K562 (cell line): Measurements from ENCODE around the gene ANXA3. TPM values are rescaled to one million over a fixed set of nuclear protein-coding genes. Genes with fewer than 3 reads are reported as not detected.

Experiments used
- AFF4 ChIP-seq: sonication (generic); formaldehyde crosslinking; IDR thresholded peaks from 2 replicates; pipeline ENCODE4 v1.8.0; 2023; ENCODE audit warnings: mild to moderate bottlenecking, missing genetic modification reagents
- BRD4 ChIP-seq: fragments of 200-600 bp; sonication (generic); IDR thresholded peaks from 2 replicates; pipeline ENCODE4 v1.6.1; 2017; ENCODE audit warnings: inconsistent platforms
- CEBPB ChIP-seq: fragments of 450-650 bp; IDR thresholded peaks from 2 replicates; pipeline ENCODE4 v1.6.1; 2016; ENCODE audit warnings: missing genetic modification characterization, missing compliant biosample characterization
- CEBPZ ChIP-seq: fragments of 150-350 bp; IDR thresholded peaks from 2 replicates; pipeline ENCODE4 v1.6.1; 2014; ENCODE audit warnings: low read depth, mild to moderate bottlenecking, low read length, borderline replicate concordance
- DEAF1 ChIP-seq: fragments of 450-650 bp; formaldehyde crosslinking; IDR thresholded peaks from 2 replicates; pipeline ENCODE4 v1.4.0; 2020; ENCODE audit warnings: mild to moderate bottlenecking, moderate library complexity
- MTA3 ChIP-seq: fragments of 450-650 bp; formaldehyde crosslinking; IDR thresholded peaks from 2 replicates; pipeline ENCODE4 v1.6.1; 2017; ENCODE audit warnings: mild to moderate bottlenecking, borderline replicate concordance
- MXI1 ChIP-seq: IDR thresholded peaks from 2 replicates; pipeline ENCODE4 v1.6.1; 2011; ENCODE audit warnings: low read depth, mild to moderate bottlenecking, improper control_type of control experiment, low read length
- PHF8 ChIP-seq: fragments of 200-600 bp; sonication (generic); IDR thresholded peaks from 2 replicates; pipeline ENCODE4 v1.6.1; 2012; ENCODE audit warnings: mixed run types, mild to moderate bottlenecking, inconsistent platforms, low read length, moderate library complexity, borderline replicate concordance
- RFX7 ChIP-seq: fragments of 250-450 bp; sonication (Bioruptor Pico); IDR thresholded peaks from 2 replicates; pipeline ENCODE4 v1.5.1; 2021; ENCODE audit warnings: mild to moderate bottlenecking
- SNRNP70 ChIP-seq: fragments of 200-400 bp; formaldehyde crosslinking; optimal IDR thresholded peaks from 2 replicates; pipeline ENCODE3; 2017; ENCODE audit warnings: low read depth, low read length
- ZNF232 ChIP-seq: sonication (generic); formaldehyde crosslinking; IDR thresholded peaks from 2 replicates; pipeline ENCODE4 v1.8.0; 2022; ENCODE audit warnings: mild to moderate bottlenecking, missing genetic modification reagents
- ZNF57 ChIP-seq: fragments of 450-650 bp; formaldehyde crosslinking; IDR thresholded peaks from 2 replicates; pipeline ENCODE4 v1.4.0; 2020; ENCODE audit warnings: mild to moderate bottlenecking, moderate library complexity
- polyA plus RNA-seq, 8 experiments: library from polyadenylated mRNA; depleted of rRNA in 4 of 8; stranded (reverse) in 5 of 8; unstranded in 3 of 8; fragments of >200 nt; fragmentation: Nextera tagmentation in 2 of 8; fragmentation: Illumina TruSeq in 1 of 8; extraction: Ambion mirVana in 2 of 8; extraction: Trizol in 1 of 8; gene quantifications; 2 replicates each; pipeline versions ENCODE4 v1.2.1 to v1.2.3, GENCODE V29; 2011 to 2014; ENCODE audit warnings: inconsistent platforms in 1 of 8, missing spikeins in 1 of 8
- total RNA-seq, 7 experiments: library from RNA; depleted of rRNA in 6 of 7; stranded (reverse); fragments of >200 nt in 6 of 7; fragmentation: Illumina TruSeq in 2 of 7; extraction: Trizol in 2 of 7; gene quantifications; 2 replicates each; pipeline versions ENCODE4 v1.2.1 to v1.2.3, GENCODE V29; 2011 to 2021; ENCODE audit warnings: low replicate concordance in 1 of 7

The ANXA3 gene
- total and polyA plus RNA-seq, 9 of the 15 experiments (the other 6 are each of a cell fraction or from before 2014, with no cell fraction given) = 6.3 to 15.5 (median 9.8) TPM

- TF ChIP-seq CEBPZ = no peak
- no peak for TF ChIP-seq SNRNP70
- TF ChIP-seq MXI1 = no peak
- TF ChIP-seq CEBPB (tag) = no peak
- TF ChIP-seq BRD4 = no peak
- 0 out of 2 replicates have a peak, but pooled peaks have one; percentile 25 for TF ChIP-seq MTA3
- no peak for TF ChIP-seq ZNF232 (CRISPR knock-in tag)
- TF ChIP-seq DEAF1 (CRISPR knock-in tag) = no peak
- peak; percentile 41; the same call in 1 of the 2 replicates for TF ChIP-seq PHF8
- no peak for TF ChIP-seq AFF4 (CRISPR knock-in tag)
- TF ChIP-seq RFX7 (CRISPR knock-in tag) = no peak
- no peak for TF ChIP-seq ZNF57 (CRISPR knock-in tag)
Measured at GRCh38 chr4:78551420-78552351, at the start of gene ANXA3 (continued).
